Vagina (tissue), 2 donors: Measurements from ENCODE around the gene NUDT1.

ENCODE experiments used
- POLR2AphosphoS5 ChIP-seq, 2 donors: sonication (generic); formaldehyde crosslinking; IDR thresholded peaks; one replicate each; pipeline ENCODE4 v1.9.0; 2017; ENCODE audit warnings: antibody characterized with exemption in 2 of 2, mild to moderate bottlenecking in 2 of 2, low read depth in 1 of 2; ENCODE audit not compliant: insufficient read depth in 1 of 2
- TF ChIP-seq, protein P1 (sequence below), 3 experiments: fragments of 450-650 bp in 2 of 3; fragments of 200-600 bp in 1 of 3; sonication (generic) in 1 of 3; IDR thresholded peaks; one replicate each; pipeline ENCODE4 v1.5.1; 2017 to 2019; ENCODE audit warnings: antibody characterized with exemption in 3 of 3, mild to moderate bottlenecking in 2 of 3, moderate library complexity in 2 of 3

GRCh38 chr7:2276107-2276506, 34.1 kb downstream of the NUDT1 start:
- TF ChIP-seq POLR2AphosphoS5 (IDR thresholded peaks at IDR 0.05; ENCODE audit: insufficient read depth in 1 of 2, low read depth in 1 of 2): no peak
- TF ChIP-seq, protein P1, sequence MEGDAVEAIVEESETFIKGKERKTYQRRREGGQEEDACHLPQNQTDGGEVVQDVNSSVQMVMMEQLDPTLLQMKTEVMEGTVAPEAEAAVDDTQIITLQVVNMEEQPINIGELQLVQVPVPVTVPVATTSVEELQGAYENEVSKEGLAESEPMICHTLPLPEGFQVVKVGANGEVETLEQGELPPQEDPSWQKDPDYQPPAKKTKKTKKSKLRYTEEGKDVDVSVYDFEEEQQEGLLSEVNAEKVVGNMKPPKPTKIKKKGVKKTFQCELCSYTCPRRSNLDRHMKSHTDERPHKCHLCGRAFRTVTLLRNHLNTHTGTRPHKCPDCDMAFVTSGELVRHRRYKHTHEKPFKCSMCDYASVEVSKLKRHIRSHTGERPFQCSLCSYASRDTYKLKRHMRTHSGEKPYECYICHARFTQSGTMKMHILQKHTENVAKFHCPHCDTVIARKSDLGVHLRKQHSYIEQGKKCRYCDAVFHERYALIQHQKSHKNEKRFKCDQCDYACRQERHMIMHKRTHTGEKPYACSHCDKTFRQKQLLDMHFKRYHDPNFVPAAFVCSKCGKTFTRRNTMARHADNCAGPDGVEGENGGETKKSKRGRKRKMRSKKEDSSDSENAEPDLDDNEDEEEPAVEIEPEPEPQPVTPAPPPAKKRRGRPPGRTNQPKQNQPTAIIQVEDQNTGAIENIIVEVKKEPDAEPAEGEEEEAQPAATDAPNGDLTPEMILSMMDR (IDR thresholded peaks at IDR 0.05): no peak
